Right lobe of liver (tissue), 6 donors: ENCODE data around the gene NCEH1. TPM values are rescaled to one million over a fixed set of nuclear protein-coding genes. Genes with fewer than 3 reads are reported as not detected.
A peak's percentile ranks its signal among the peaks of the same experiment; 100 is the strongest.

ENCODE experiments used
- ATAC-seq, 4 donors: fragments of 200-7000 bp; cut with Tn5 transposase; one replicate each; pipeline ENCODE4 v1.9.1; 2020; ENCODE audit warnings: mild to moderate bottlenecking in 4 of 4, moderate library complexity in 4 of 4
- DNase-seq, 3 donors: peaks; one replicate each; pipeline ENCODE4 v3.0.0-alpha.2; 2020
- H3K27ac ChIP-seq, 3 donors: fragments of 200-600 bp; one replicate each; pipeline ENCODE4 v1.8.0; 2022
- H3K27me3 ChIP-seq, 2 donors: fragments of 200-600 bp; one replicate each; pipeline ENCODE4 v1.8.0; 2022
- H3K36me3 ChIP-seq, 4 donors: fragments of 200-600 bp; sonication (generic) in 1 of 4; one replicate each; pipeline versions ENCODE4 v1.5.1 to v1.8.0; 2017 to 2022; ENCODE audit warnings: control low read depth in 1 of 4
- H3K4me1 ChIP-seq, 4 donors: fragments of 200-600 bp; sonication (generic) in 1 of 4; one replicate each; pipeline versions ENCODE4 v1.5.1 to v1.8.0; 2017 to 2022; ENCODE audit warnings: control low read depth in 1 of 4
- H3K4me3 ChIP-seq, 3 donors: fragments of 200-600 bp; one replicate each; pipeline ENCODE4 v1.8.0; 2022
- H3K9me3 ChIP-seq, 4 donors: fragments of 200-600 bp; sonication (generic) in 1 of 4; one replicate each; pipeline versions ENCODE4 v1.5.1 to v1.8.0; 2017 to 2022; ENCODE audit warnings: control low read depth in 1 of 4
- POLR2A ChIP-seq: fragments of 450-650 bp; IDR thresholded peaks from one replicate; pipeline ENCODE4 v1.6.1; 2017; ENCODE audit warnings: antibody characterized with exemption, mild to moderate bottlenecking
- WGBS: methylation state at CpG from one replicate; pipeline ENCODE4 v1.1.6; 2018; ENCODE audit warnings: low coverage, low lambda C conversion rate; ENCODE audit not compliant: insufficient coverage; ENCODE audit errors: missing lambda C conversion rate; 5-methylcytosine and 5-hydroxymethylcytosine counted together
- intact Hi-C, 2 donors: fragments of 100-400 bp; cut with DNase I; formaldehyde crosslinking; loops; one replicate each; pipeline versions ENCODE4 v1.11.2 to v1.14.1; 2022
- total RNA-seq, 6 experiments: library from RNA; depleted of rRNA in 2 of 6; stranded (reverse); fragments of >200 nt in 2 of 6; fragmentation: NEBNext Ultra II Directional in 3 of 6; extraction: Animal tissue kit (Norgen Biotek cat#: 25700) in 3 of 6; gene quantifications; one replicate each; pipeline versions ENCODE4 v1.1.0 to v1.2.4, GENCODE V29; 2016 to 2023
- TF ChIP-seq, protein P1 (sequence below), 4 donors: fragments of 200-600 bp in 3 of 4; fragments of 450-650 bp in 1 of 4; IDR thresholded peaks; one replicate each; pipeline versions ENCODE4 v1.5.1 to v1.8.0; 2016 to 2022; ENCODE audit warnings: antibody characterized with exemption in 4 of 4, mild to moderate bottlenecking in 2 of 4
- donor health status: DM: no; HTN: yes; CAD: no.
- donor health status: DM: no; HTN: no; CAD: no.
- donor health status: DM: no; HTN: no; CAD: no.
- donor health status: DM: no; HTN: yes; CAD: no.
- donor health status: DM: no; HTN: yes; CAD: no.

Gene NCEH1
- total RNA-seq, 6 experiments from 2014 or later = 1.5 to 13.0 (median 4.3) TPM

- no peak for DNase-seq
- TF ChIP-seq POLR2A = no peak
- TF ChIP-seq, protein P1, sequence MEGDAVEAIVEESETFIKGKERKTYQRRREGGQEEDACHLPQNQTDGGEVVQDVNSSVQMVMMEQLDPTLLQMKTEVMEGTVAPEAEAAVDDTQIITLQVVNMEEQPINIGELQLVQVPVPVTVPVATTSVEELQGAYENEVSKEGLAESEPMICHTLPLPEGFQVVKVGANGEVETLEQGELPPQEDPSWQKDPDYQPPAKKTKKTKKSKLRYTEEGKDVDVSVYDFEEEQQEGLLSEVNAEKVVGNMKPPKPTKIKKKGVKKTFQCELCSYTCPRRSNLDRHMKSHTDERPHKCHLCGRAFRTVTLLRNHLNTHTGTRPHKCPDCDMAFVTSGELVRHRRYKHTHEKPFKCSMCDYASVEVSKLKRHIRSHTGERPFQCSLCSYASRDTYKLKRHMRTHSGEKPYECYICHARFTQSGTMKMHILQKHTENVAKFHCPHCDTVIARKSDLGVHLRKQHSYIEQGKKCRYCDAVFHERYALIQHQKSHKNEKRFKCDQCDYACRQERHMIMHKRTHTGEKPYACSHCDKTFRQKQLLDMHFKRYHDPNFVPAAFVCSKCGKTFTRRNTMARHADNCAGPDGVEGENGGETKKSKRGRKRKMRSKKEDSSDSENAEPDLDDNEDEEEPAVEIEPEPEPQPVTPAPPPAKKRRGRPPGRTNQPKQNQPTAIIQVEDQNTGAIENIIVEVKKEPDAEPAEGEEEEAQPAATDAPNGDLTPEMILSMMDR (IDR thresholded peaks at IDR 0.05) = no peak
- Histone ChIP-seq H3K9me3 (no peaks in the 10 kb centered on the region), H3K36me3 (no peaks in the 10 kb centered on the region), H3K4me3 (peak overlapping the region in 1 of 3 donors; percentile 68), H3K27me3 (no peaks in the 10 kb centered on the region), H3K4me1 (peaks cover 0 to 15% (median 3%) of the 10 kb centered on the region in 4 donors), H3K27ac (peak overlapping the region in 1 of 3 donors; percentile 80)
- 75% methylated on average over 2 of the region's 2 CpGs for WGBS
- ATAC-seq = no peak
- intact Hi-C loops = no loop called here
These were observed 1.7 kb downstream of the NCEH1 start for GRCh38 chr3:172708921-172709773.

DNA sequence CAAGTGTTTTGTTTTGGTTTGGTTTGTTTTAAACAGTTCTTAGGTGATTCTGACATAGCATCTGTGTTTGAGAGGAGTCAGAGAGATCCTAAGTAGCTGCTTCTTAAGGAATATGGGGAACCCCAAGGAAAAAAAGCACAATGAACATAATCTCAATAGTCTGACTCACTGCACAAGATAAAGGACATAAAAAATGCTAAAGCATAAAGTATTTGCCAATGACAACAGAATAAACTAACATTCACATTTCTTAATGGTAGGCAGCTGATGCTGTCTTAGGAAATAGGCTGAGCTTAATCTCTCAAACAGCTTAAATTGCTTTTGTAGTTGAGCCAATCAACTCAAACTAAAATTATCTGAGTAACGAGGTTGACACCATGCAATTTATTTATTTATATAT, 2.9 kb downstream of the NCEH1 start:
- 60% methylated on average over 1 of the region's 1 CpG for WGBS
- Histone ChIP-seq H3K27me3 (no peaks in the 10 kb centered on the region), H3K4me1 (peaks cover 0 to 15% (median 3%) of the 10 kb centered on the region in 4 donors), H3K9me3 (no peaks in the 10 kb centered on the region), H3K36me3 (no peaks in the 10 kb centered on the region), H3K27ac (no peak overlapping the region), H3K4me3 (no peak overlapping the region)
- TF ChIP-seq, protein P1 (IDR thresholded peaks at IDR 0.05) = no peak
- no peak for TF ChIP-seq POLR2A
- no peak for ATAC-seq
- intact Hi-C loops = no loop called here
- DNase-seq = no peak

DNA sequence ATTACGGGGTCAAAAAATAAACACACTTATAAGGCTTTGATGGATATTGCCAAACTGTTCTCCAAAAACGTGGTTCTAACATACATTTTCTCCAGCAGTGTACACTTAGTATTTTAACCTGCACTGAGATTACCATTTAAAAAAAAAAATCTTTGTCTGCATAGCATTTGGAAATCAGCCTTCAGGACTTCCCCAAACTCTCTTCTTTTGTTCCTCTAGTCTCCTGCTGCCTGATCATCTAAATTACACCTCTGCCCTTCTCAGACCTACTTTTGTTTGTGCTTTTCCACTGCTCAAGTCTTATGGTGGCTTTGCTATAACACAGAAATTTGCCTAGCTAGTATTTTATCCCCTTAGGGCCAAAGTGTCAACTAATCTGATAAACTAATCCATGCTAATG, 3.8 kb downstream of the NCEH1 start:
- 75% methylated on average over 2 of the region's 2 CpGs for WGBS
- peaks cover 0 to 15% (median 3%) of the 10 kb centered on the region in 4 donors for H3K4me1 ChIP-seq
- no peaks in the 10 kb centered on the region for H3K36me3 ChIP-seq
- no peak for ATAC-seq
- no peaks in the 10 kb centered on the region for H3K27me3 ChIP-seq
- TF ChIP-seq, protein P1 (IDR thresholded peaks at IDR 0.05) = no peak
- no peak for TF ChIP-seq POLR2A
- no peak overlapping the region for H3K27ac ChIP-seq
- H3K9me3 ChIP-seq = no peaks in the 10 kb centered on the region
- no peak for DNase-seq
- intact Hi-C loops = no loop called here
- H3K4me3 ChIP-seq = no peak overlapping the region

DNA sequence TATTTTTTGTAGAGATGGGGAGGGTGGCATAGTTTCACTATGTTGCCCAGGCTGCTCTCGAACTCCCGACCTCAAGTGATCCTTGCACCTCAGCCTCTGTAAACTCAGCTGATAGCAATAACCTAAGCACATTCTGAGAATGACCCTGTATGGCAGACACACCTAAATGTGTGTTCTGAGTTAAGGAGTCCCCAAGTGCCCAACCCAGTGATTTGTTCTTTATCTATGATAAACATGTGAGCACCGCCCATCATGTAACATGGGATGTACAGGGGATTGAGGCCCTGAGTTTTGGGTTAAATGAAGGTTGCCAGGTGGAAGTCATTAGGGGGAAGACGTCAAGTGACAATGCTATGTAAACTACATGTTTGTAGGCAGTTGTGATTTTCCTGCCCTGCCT, 5.7 kb downstream of the NCEH1 start:
- 89% methylated on average over 4 of the region's 4 CpGs for WGBS
- no peaks in the 10 kb centered on the region for H3K36me3 ChIP-seq
- no peak overlapping the region for H3K4me3 ChIP-seq
- ATAC-seq = no peak
- intact Hi-C loops = no loop called here
- H3K27me3 ChIP-seq = no peaks in the 10 kb centered on the region
- TF ChIP-seq, protein P1 (IDR thresholded peaks at IDR 0.05) = no peak
- TF ChIP-seq POLR2A = no peak
- H3K4me1 ChIP-seq = peaks cover 0 to 10% (median 0%) of the 10 kb centered on the region in 4 donors
- no peak for DNase-seq
- no peaks in the 10 kb centered on the region for H3K9me3 ChIP-seq
- no peak overlapping the region for H3K27ac ChIP-seq
